K562 (cell line): ENCODE data around the gene PCP2. TPM values are rescaled to one million over a fixed set of nuclear protein-coding genes. Genes with fewer than 3 reads are reported as not detected.
A peak's percentile ranks its signal among the peaks of the same experiment; 100 is the strongest.

Experiments
- ATF6 ChIP-seq: sonication (generic); formaldehyde crosslinking; IDR thresholded peaks from 2 replicates; pipeline ENCODE4 v1.4.0; 2020; ENCODE audit warnings: mild to moderate bottlenecking, missing genetic modification reagents
- DPF2 ChIP-seq: fragments of 450-650 bp; IDR thresholded peaks from 2 replicates; pipeline ENCODE4 v1.6.1; 2016
- FOSL1 ChIP-seq: fragments of 200-800 bp; sonication (Bioruptor generic); conservative IDR thresholded peaks from 2 replicates; pipeline ENCODE4 v1.6.1; 2016; ENCODE audit warnings: missing genetic modification characterization, missing compliant biosample characterization
- LCOR ChIP-seq: sonication (generic); formaldehyde crosslinking; IDR thresholded peaks from 2 replicates; pipeline ENCODE4 v1.8.0; 2022; ENCODE audit warnings: mild to moderate bottlenecking, missing genetic modification reagents
- MECOM ChIP-seq: fragments of 250-450 bp; sonication (Bioruptor Pico); IDR thresholded peaks from 2 replicates; pipeline ENCODE4 v1.8.0; 2022; ENCODE audit warnings: inconsistent platforms
- MTA2 ChIP-seq: fragments of 450-650 bp; IDR thresholded peaks from 2 replicates; pipeline ENCODE4 v1.6.1; 2016; ENCODE audit warnings: low read depth
- SPI1 ChIP-seq: IDR thresholded peaks from 2 replicates; pipeline ENCODE4 v1.6.1; 2011; ENCODE audit warnings: low read depth, low read length, control low read depth, borderline replicate concordance
- TARDBP ChIP-seq: fragments of 450-650 bp; IDR thresholded peaks from 2 replicates; pipeline ENCODE4 v1.6.1; 2016
- ZBTB7A ChIP-seq: IDR thresholded peaks from 2 replicates; pipeline ENCODE4 v1.6.1; 2011; ENCODE audit warnings: low read depth, mild to moderate bottlenecking, low read length, moderate library complexity, borderline replicate concordance; ENCODE audit not compliant: control insufficient read depth
- ZNF696 ChIP-seq: fragments of 250-450 bp; sonication (Bioruptor Pico); conservative IDR thresholded peaks from 2 replicates; pipeline ENCODE4 v1.4.0; 2020; ENCODE audit warnings: mild to moderate bottlenecking, moderate library complexity
- ZNF79 ChIP-seq: fragments of 250-450 bp; sonication (Bioruptor Pico); IDR thresholded peaks from 2 replicates; pipeline ENCODE4 v1.4.0; 2020; ENCODE audit warnings: low read depth, mild to moderate bottlenecking, moderate library complexity
- polyA plus RNA-seq, 8 experiments: library from polyadenylated mRNA; depleted of rRNA in 4 of 8; stranded (reverse) in 5 of 8; unstranded in 3 of 8; fragments of >200 nt; fragmentation: Nextera tagmentation in 2 of 8; fragmentation: Illumina TruSeq in 1 of 8; extraction: Ambion mirVana in 2 of 8; extraction: Trizol in 1 of 8; gene quantifications; 2 replicates each; pipeline versions ENCODE4 v1.2.1 to v1.2.3, GENCODE V29; 2011 to 2014; ENCODE audit warnings: inconsistent platforms in 1 of 8, missing spikeins in 1 of 8
- total RNA-seq, 7 experiments: library from RNA; depleted of rRNA in 6 of 7; stranded (reverse); fragments of >200 nt in 6 of 7; fragmentation: Illumina TruSeq in 2 of 7; extraction: Trizol in 2 of 7; gene quantifications; 2 replicates each; pipeline versions ENCODE4 v1.2.1 to v1.2.3, GENCODE V29; 2011 to 2021; ENCODE audit warnings: low replicate concordance in 1 of 7
- TF ChIP-seq, protein P1 (sequence below): fragments of 450-650 bp; formaldehyde crosslinking; conservative IDR thresholded peaks from 2 replicates; pipeline ENCODE4 v1.4.0; 2022; ENCODE audit warnings: mild to moderate bottlenecking, missing genetic modification characterization
- TF ChIP-seq, protein P2 (sequence below), 2 experiments: fragments of 450-650 bp; IDR thresholded peaks; 2 replicates each; pipeline ENCODE4 v1.6.1; 2016; ENCODE audit warnings: mild to moderate bottlenecking in 2 of 2, borderline replicate concordance in 1 of 2, low read depth in 1 of 2, moderate library complexity in 1 of 2
- TF ChIP-seq, protein P3 (sequence below): fragments of 250-450 bp; sonication (Bioruptor Pico); IDR thresholded peaks from 2 replicates; pipeline ENCODE4 v1.5.1; 2021; ENCODE audit warnings: mild to moderate bottlenecking

Gene PCP2
- total and polyA plus RNA-seq, 9 of the 15 experiments (the other 6 are each of a cell fraction or from before 2014, with no cell fraction given) = 0.17 to 1.3 (median 0.49) TPM; not detected in 3

- TF ChIP-seq ATF6 (CRISPR knock-in tag) = no peak
- no peak for TF ChIP-seq MECOM
- TF ChIP-seq ZNF79 (CRISPR knock-in tag) = no peak
- TF ChIP-seq, protein P1, sequence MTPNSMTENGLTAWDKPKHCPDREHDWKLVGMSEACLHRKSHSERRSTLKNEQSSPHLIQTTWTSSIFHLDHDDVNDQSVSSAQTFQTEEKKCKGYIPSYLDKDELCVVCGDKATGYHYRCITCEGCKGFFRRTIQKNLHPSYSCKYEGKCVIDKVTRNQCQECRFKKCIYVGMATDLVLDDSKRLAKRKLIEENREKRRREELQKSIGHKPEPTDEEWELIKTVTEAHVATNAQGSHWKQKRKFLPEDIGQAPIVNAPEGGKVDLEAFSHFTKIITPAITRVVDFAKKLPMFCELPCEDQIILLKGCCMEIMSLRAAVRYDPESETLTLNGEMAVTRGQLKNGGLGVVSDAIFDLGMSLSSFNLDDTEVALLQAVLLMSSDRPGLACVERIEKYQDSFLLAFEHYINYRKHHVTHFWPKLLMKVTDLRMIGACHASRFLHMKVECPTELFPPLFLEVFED (CRISPR knock-in tag) = no peak
- no peak for TF ChIP-seq MTA2
- TF ChIP-seq ZNF696 (CRISPR knock-in tag) = no peak
- TF ChIP-seq LCOR = no peak
- TF ChIP-seq FOSL1 (tag) = no peak
- no peak for TF ChIP-seq TARDBP
- TF ChIP-seq SPI1 = no peak
- TF ChIP-seq ZBTB7A = peak; percentile 67; the same call in 1 of the 2 replicates
- TF ChIP-seq, protein P2, sequence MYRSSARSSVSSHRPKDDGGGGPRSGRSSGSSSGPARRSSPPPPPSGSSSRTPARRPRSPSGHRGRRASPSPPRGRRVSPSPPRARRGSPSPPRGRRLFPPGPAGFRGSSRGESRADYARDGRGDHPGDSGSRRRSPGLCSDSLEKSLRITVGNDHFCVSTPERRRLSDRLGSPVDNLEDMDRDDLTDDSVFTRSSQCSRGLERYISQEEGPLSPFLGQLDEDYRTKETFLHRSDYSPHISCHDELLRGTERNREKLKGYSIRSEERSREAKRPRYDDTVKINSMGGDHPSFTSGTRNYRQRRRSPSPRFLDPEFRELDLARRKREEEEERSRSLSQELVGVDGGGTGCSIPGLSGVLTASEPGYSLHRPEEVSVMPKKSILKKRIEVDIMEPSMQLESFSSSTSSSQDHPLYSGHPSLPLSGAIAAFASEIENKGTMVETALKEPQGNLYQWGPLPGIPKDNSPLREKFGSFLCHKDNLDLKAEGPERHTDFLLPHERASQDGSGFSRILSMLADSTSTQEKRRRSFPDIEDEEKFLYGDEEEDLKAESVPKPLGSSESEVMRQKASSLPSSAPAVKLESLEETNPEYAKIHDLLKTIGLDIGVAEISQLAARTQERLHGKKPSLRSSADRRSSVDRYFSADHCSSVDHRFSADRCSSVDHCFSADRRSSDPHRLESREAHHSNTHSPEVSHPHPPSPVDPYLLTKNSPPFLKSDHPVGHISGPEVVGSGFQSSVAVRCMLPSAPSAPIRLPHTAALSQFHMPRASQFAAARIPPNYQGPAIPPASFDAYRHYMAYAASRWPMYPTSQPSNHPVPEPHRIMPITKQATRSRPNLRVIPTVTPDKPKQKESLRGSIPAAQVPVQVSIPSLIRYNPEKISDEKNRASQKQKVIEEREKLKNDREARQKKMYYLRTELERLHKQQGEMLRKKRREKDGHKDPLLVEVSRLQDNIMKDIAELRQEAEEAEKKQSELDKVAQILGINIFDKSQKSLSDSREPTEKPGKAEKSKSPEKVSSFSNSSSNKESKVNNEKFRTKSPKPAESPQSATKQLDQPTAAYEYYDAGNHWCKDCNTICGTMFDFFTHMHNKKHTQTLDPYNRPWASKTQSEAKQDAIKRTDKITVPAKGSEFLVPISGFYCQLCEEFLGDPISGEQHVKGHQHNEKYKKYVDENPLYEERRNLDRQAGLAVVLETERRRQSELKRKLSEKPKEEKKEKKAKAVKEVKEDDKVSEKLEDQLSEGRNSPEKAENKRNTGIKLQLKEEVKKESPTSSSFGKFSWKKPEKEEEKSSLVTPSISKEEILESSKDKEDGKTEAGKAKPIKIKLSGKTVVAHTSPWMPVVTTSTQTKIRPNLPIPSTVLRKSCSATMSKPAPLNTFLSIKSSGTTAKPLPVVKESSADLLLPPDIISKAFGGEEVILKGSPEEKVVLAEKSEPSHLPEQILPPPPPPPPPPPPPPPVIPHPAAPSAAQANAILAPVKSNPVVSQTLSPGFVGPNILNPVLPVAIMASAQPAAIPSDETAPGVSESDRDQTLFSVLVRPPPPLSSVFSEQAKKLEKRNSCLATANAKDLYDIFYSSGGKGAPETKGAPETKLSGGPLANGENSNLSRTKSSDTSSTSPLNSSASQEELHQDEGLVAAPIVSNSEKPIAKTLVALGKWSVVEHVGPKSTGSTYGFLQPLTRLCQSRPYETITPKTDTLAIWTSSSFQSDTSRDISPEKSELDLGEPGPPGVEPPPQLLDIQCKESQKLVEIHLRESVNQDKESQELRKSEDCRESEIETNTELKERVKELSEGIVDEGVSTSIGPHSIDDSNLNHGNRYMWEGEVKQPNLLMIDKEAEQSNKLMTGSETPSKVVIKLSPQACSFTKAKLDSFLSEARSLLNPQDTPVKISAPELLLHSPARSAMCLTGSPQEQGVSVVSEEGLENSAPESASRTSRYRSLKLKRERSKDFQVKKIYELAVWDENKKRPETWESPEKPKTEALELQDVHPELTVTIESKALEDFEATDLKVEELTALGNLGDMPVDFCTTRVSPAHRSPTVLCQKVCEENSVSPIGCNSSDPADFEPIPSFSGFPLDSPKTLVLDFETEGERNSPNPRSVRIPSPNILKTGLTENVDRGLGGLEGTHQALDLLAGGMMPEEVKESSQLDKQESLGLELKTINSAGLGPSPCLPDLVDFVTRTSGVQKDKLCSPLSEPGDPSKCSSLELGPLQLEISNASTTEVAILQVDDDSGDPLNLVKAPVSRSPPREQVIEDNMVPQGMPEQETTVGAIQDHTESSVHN (IDR thresholded peaks at IDR 0.05; ENCODE audit: borderline replicate concordance in 1 of 2, low read depth in 1 of 2) = no peak
- TF ChIP-seq, protein P3, sequence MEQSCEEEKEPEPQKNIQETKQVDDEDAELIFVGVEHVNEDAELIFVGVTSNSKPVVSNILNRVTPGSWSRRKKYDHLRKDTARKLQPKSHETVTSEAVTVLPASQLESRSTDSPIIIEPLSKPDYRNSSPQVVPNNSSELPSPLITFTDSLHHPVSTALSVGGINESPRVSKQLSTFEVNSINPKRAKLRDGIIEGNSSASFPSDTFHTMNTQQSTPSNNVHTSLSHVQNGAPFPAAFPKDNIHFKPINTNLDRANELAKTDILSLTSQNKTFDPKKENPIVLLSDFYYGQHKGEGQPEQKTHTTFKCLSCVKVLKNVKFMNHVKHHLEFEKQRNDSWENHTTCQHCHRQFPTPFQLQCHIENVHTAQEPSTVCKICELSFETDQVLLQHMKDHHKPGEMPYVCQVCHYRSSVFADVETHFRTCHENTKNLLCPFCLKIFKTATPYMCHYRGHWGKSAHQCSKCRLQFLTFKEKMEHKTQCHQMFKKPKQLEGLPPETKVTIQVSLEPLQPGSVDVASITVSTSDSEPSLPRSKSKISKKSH (CRISPR knock-in tag) = no peak
- TF ChIP-seq DPF2 = peak; percentile 63; the same call in 1 of the 2 replicates
Measured at GRCh38 chr19:7637374-7638256, 4.1 kb upstream of the PCP2 start (continued).
